ENCODE results near the gene NPFFR1.

Gene NPFFR1, protein sequence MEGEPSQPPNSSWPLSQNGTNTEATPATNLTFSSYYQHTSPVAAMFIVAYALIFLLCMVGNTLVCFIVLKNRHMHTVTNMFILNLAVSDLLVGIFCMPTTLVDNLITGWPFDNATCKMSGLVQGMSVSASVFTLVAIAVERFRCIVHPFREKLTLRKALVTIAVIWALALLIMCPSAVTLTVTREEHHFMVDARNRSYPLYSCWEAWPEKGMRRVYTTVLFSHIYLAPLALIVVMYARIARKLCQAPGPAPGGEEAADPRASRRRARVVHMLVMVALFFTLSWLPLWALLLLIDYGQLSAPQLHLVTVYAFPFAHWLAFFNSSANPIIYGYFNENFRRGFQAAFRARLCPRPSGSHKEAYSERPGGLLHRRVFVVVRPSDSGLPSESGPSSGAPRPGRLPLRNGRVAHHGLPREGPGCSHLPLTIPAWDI

DNA sequence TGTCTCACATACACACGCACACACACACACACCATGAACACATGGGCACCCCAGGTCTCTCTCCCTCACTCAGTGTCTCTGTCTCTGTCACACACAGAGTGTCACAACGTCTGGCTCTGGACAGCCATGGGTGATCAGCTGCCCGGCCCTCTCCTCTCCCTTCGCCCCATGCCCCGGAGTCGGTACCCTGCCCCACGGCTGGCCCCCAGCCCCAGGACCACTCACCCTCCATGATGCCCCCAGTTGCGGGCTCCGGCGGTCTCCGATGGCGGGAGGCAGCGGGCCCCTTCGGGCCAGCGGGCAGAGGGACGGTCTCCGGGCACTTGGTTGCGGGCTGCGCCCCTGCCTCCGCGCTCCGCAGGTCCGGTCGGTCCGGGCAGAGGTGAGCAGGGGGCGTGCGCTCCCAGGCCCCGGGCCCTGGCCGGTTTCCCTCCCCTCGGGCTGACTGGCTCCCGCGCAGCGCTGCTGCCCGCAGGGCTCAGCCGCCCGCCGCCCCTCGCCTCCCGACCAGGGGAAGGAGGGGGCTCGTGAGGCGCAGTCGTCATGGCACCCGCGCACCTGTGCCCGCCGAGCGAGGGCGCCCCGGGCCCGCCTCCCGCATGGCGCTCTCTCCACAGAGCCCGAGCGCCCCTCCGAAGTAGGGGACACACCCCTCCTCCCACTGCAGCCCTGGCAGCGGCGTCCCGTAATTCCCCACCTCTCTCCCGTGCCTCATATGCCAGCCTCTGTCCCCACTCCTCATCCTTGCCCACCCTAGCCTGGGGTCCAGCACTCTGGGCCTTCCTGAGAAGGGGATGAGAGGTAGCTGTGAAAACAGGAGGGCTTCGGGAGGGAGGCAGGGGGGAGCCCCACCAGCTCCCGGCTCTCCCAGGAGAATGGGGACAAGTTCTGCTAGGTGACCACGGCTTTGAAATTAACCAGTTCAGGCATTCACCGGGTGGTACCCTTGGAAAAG, at the start of gene NPFFR1:
Gene NPFFR1, minus strand, starts transcription at position 560 of the 955 bp plus-strand sequence. Its CDS starts 328 bp downstream, at position 232.
- no peak for DNase-seq

DNA sequence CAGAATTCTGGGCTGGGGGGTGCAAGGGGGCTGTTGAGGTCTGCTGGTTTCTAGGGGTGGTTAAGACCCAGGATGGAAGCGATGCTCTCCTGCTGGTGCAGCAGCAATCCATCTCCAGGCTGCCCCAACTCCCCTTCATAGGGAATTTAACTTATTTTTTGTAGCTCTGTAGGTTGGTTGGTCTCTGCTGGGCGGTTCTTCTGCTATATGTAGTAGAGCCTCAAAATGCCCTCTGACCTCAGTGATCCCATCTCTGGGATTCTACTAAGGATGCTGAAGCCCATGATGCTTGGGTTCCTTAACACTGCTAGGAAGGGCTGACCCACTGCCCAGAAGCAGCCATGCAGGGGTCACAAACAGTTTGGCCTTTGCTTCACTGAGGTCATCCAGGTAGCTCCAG, 49.5 kb upstream of the NPFFR1 start:
- DNase-seq, result no peak

DNA sequence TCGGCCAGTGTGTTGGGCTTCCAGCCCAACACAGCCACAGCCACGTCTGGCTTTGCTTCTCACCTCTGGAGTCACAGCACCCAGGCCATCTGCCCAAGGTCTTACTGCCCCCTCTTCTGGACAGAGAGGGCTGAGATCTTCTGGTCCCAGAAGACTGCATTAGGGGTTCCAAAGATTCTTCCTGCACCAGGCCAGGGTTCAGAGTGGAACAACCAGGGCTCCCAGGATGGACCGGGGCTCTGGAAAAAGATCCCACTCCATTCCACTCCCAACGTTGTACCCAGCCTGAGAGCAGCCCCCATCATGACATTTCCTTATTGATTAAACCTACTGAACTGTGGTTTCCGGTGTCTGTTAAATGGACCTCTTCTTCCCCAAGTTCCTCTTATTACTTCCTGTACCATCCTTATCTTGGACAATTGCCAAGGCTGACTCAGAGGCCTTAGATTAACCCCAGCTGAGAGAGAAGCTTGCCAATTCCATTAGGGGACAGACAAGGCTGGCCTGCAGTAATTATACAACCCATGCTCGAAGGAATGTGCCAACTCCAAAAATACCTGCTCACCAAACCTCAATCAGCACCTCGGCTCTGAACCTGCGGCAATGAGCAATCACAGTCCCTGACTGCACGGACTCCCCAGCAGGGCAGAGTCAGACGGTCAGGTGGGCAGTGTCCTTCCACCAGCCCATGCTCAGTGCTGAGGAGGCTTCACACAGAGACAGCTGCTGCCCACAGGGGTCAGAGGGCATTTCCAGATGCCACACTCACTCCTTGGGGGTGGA, 47.9 kb upstream of the NPFFR1 start:
- DNase-seq, result peak; percentile 93

DNA sequence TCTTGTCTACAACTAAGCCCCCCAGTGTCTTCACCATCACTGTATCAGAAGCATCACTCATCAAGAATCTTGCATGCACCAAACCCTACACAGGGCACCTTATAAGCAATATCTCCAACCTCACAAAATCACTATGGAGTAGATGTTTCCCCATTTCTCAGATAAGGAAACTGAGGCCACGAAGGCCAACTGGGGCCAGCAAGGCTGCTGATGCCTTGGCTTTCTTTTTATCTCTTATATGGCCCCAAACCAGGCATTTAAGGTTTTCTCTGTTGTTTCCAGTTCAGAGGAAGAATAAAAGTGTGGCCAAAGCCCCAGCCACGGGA, 47.3 kb upstream of the NPFFR1 start:
- DNase-seq, result no peak

DNA sequence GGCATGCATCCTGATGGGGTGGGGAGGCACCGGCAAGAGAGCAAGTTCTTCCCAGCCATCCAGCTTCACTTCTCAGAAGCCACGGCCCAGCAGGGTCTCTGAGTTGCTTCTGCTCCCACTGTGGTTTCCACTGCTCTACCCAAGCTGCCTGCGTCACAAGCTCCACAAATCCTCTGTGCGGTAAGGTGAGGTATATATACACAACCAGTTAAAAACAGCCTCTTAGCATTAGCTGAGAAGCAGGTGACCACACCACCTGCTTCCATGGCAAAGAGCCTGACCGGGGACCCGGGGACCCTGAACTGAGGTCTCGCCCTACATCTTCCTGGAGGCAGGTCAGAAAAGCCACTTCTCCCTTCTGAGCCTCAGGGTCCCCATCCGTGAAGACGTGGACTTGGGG, 46.9 kb upstream of the NPFFR1 start:
- DNase-seq, result no peak

DNA sequence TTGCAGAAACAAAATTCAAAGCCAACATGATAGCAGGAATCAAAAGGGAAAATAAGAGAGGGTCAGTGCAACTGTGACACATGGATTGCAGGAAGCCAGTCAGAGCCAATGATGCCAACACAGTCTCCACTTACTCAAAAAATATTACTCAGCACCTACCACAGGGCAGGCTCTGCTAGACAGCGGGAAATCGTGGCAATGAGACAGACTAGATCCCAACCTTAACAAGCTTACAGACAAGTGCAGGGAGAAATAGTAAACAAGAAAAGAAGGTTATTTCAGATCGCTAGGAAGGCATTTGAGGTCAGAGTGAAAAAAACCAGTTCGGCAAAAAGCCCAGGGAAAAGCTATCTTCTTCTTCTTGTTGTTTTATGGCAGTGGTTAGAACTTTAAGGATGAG, 45.2 kb upstream of the NPFFR1 start:
- DNase-seq, result no peak

DNA sequence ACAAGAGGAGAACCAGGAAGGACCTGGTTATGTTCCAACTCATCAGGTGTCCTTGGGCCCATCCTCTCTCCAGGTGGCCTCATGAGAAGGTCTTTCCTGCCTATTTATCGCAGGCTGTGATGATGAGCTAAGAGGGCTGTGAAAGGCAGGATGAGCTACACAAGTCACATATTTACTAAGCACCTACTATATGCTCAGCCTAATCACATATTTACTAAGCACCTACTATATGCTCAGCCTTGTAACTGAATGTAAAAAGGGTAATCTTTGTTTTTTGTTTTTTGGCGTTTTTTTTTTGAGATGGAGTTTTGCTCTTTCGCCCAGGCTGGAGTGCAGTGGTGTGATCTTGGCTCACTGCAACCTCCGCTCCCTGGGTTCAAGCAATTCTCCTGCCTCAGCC, 44.2 kb upstream of the NPFFR1 start:
- no peak for DNase-seq

DNA sequence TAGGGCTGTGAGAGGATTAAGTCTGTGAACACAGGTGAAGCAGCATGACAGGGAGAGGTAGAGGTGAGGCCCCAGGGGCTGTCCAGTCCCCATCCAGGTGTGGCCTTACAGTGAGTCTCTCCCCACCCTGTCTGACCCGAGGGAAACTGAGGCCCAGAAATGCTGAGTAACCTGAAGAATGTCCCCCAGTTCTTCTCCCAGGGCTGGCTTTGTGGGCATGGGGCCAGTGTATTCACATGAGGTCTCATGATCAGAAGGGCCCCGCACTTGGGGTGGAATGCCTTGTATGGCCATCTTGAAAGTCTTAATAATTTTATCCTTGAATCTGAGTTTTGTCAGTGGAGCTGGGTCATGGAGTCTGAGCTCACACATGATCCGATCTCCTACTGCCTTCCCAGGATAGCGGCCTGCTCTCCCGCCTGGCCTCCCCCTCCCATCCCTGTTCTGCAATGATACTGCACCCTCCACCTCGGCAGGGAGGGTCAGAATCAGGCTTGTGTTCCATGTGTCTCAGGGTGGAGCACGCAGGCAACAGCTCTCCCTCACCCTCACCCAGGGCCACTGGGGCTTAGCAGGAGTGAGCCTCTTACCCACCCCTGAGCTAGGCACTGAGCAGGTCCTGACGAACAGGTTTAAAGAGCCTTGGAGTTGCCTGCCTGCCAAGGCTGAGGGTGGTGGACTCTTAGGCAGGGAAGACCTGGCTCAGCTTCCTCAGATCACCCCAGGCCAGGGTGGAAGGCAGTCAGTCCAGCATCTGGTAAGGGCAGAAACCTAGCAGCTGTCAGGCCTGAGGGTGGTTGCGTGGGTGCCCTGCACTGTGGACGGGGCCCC, 41.4 kb upstream of the NPFFR1 start:
- no peak for DNase-seq

DNA sequence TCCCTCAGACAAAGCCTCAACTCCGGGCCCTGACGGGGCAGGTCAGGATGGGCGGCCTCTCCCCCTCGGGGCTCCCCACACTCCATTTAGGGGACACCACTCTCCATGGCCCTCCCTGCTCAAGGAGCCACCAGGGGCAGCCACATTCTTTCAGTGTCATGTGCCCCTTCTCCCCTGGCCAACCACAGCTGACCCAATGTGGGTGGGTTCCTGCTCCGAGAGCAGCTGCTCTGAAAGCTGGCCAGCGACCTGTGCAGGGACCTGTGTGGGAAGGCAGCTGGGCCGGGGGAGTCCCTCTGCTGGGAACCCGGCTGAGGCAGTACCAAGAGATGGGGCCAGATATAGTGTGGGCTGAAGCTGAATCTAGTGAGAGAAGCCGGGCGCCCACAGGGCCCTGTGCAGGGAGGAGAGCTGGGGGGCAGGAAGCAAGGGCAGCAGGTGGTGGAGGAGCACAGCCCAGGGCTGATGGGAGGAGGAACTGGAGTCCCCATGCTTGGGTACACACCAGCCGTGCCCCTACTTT, 40.6 kb upstream of the NPFFR1 start:
- DNase-seq, result no peak

DNA sequence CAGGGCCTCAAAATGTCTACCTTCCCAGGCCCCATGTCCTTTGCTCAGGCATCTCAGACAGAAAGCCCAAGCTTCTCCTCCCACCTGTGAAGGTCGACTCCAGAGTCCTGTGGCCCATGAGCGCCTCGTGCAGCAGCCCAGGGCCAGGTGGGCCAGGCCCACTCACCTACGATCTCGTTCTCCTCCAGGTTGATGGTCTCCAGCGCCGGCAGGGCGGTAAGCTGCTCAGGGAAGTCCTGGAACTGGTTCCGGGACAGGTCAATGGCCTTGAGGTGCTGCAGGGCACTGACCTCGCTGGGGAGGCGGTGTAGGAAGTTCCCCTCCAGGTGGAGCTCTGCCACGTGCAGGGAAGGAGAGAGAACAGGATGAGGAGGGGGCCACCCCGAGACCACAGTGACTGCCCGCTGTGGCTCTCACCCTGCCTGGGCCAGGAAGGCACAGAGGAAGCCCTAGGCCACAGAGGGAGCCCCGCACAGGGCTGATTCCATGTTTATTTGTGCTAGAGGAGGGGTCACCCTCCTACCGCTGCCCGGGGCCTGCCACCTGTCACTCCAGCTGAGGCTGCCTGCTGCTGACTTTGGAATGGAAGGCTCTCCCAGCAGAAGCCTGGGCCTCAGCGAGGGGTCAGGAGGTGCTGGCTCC, 40.0 kb upstream of the NPFFR1 start:
- no peak for DNase-seq

DNA sequence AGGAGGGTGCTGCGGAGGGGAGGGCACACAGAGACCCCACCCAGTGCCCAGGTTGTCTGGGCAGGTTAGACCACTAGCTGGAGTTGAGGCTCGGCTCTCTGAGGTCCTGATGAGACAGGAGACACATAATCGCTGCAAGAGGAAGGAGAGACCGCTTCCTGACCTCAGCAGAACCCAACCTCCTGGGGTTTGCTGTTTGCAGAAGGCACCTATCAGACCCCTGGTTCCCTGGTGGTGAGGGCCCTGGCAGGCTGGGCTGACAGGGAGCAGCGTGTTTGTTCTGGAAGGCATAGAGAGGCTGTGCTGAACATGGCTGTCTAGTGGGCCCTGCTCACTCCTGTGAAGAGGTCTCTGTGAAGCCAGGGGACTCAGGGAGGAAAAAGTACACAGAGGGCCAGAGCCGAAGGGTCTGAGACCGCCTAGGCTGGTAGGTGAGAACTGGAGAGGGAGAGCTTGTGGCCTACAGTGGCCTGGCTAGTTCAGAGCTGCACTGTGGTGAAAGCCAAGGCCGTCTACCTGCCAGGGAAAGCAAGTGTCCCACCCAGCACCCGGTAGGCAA, 39.4 kb upstream of the NPFFR1 start:
- no peak for DNase-seq

DNA sequence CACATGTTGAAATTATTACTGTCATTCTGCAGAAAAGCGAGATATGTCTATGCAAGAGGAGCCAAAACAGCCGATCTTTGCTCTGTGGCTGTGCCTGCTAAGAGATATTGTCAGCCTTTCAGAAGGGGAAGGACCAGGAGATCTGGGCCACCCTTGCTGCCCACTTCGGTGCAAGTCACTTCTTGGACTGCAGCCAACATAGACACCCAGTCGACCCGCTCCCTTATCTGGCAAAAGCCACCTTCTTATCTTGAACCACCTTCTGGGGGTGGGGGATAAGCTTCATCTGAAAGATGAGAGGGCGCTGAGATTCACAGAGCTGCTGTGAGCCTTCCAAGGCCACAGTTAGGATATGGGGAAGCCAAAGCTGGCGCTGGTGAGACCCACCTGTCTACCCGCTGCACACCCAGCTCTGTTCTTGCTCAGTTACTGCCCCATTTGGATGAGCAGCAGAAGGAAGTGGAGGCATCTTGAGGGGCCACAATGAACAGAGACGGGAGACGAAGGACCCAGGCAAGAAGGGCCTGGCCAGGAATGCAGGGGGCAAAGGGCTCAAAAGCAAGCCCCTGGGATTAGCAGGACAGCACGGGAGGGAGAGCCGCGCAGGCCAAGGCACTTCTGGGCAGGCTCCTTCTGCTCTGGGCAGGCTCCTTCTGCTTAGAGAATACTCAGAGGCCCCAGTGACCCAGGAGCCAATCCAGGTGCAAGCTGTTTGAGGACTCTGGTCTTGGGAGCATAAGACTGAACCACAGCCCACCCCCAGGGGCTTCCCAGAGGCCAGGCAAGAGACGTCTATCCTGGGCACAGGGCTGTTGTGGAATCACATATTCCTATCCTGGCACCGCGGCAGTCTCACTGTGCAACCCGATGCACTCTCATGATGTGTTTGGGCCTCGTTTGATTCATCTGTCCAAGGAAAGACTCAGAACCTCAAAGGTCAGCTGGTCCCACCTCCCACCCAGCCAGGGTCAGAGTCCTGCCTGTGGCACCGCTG, 38.4 kb upstream of the NPFFR1 start:
- DNase-seq, result no peak

DNA sequence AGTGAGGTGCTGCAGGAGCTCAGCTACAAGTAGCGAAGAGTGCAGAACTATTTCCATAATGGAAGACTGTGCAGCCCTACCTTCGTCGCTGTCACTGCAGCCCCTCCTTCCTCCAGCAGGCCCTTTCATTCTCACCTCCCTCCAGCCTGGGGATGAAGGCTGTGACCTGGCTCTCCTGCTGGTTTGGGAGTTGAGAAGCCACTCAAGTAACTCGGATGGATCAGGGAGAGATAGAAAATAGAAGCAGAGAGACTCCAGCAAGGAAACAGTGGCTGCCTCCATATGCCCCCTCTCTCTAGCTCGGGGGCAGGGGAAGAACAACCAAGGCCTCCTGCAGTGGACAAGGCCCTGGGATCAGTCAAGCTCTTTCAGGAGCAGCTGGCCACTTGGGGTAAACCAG, 37.4 kb upstream of the NPFFR1 start:
- DNase-seq, result no peak

DNA sequence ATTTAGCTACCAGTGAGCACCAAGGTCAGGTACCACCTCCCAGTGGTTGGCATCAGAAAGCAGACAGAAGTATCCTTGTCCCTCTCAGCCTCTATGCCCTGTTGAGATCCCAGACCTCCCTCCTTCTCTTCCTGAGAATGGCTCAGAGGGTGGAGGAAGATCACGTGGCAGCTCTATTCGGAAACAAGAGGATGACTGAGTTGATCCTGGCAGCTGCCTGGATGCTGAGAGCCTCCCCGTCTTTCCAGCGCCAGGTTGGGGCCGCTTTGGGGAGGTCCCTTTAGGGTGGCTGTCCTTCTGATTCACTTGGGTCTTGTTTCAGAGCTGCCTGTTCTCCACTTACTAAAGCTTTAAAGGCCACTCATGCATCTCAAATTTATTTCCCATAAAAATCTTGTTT, 36.9 kb upstream of the NPFFR1 start:
- no peak for DNase-seq

DNA sequence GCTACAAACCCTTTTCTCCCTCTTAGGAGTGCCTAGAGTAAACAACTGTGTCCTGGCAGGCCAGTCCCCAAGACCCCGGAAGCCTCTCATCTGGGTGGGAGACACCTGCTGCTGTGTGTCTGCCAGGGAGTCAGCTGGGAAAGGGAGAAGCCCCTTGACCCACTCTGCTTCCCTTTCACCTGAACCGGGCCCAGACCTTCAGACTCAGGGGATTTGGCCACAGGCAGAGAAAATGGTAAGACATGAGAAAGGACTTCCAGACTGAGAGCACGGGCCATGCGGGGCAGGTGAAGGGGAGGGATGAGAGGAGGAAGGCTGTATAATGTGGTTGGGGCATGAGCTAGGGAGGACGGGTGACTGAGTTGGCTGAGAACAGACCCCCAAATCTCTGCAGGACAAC, 36.0 kb upstream of the NPFFR1 start:
- no peak for DNase-seq

DNA sequence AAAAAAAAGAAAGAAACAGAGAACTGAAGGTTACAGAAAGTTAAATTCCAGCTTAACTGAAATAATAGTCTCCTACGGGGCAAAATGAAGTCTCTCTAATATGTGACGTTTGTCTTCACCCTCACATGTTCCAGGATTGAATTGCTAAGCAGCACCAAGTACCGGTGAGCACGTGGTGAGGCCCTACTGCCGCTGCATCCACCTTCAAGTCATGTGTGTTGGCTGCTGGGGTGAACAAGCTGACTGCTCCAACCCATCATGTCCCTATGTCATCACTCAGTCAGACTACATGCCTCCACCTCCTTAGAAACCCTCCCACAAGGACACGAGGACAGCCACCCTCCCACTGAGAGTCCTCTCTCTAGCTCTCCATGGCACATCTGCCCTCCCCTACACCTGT, 35.4 kb upstream of the NPFFR1 start:
- no peak for DNase-seq

DNA sequence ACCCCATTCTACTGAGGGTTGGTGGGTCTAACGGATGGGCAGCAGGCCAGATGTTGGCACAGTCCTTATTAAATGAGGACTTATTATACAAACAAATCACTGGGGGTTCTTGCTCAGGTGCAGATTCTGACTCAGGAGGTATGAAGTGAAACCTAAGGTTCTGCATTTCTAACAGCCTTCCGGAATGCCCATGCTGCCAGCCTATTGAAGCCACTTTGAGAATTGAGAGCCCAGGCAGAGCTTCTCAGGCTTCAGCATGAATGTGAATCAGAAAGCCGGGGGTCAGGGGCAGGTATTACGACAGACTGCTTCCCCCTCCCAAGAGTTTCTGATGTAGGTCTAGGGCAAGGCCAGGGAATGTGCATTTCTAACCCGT, 34.1 kb upstream of the NPFFR1 start:
- DNase-seq, result no peak

DNA sequence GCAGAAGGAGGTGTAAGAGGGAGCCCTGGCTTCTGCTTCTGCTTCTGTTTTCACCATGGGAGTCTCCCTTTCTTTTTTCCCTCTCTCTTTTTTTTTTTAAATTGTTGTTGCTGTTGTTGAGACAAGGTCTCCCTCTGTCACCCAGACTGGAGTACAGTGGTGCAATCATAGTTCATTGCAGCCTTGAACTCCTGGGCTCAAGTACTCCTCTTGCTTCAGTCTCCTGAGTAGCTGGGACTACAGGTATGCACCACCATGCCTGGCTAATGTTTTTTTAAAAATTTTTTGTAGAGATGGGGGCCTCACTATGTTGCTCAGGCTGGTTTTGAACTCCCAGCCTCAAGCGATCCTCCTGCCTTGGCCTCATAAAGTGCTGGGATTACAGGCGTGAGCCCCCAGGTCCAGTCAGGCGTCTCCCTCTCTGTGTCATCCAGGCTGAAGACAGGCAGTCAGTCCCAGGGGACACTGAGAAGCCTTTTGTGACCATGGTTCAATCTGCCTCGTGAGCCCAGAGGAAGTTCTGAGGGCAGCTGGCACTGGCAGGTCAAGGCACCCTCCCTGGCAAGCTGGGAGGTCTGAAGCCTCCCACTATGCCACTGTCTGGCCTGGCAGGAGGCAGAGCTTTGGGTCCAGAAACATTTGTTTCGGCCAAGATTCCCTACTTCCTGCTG, 33.6 kb upstream of the NPFFR1 start:
- no peak for DNase-seq

DNA sequence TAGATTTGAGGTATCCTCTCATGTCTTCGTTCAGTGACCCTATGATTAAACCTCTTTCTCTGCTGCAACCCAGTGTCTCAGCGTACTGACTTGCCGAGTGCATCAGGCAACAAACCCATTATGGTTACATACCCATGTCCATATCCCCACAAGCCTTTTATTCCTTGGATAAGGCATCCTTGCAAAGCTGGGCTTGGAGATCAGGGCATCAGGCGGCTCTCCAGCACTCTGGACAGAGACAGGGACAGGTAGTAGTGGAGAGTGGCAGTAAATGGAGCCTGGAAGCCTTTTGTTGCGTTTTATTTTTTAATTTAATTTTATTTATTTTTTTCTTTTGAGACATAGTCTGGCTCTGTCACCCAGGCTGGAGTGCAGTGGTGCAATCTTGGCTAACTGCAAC, 32.0 kb upstream of the NPFFR1 start:
- no peak for DNase-seq
